Measurements from ENCODE around the gene GRN.

Gene GRN

DNA sequence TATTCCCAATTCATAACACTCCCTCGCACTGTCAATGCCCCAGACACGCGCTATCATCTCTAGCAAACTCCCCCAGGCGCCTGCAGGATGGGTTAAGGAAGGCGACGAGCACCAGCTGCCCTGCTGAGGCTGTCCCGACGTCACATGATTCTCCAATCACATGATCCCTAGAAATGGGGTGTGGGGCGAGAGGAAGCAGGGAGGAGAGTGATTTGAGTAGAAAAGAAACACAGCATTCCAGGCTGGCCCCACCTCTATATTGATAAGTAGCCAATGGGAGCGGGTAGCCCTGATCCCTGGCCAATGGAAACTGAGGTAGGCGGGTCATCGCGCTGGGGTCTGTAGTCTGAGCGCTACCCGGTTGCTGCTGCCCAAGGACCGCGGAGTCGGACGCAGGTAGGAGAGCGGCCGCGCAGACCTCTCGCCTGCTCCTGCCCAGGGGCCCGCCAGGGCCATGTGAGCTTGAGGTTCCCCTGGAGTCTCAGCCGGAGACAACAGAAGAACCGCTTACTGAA lies at the start of gene GRN:
GRN (plus strand) TSS at position 364 of the 515 bp plus-strand sequence. CDS start 3,863 bp downstream, outside the sequence.
- in situ Hi-C loops (cut with HindIII; ENCODE audit: low sequenced_read_pairs): no loop called here

DNA sequence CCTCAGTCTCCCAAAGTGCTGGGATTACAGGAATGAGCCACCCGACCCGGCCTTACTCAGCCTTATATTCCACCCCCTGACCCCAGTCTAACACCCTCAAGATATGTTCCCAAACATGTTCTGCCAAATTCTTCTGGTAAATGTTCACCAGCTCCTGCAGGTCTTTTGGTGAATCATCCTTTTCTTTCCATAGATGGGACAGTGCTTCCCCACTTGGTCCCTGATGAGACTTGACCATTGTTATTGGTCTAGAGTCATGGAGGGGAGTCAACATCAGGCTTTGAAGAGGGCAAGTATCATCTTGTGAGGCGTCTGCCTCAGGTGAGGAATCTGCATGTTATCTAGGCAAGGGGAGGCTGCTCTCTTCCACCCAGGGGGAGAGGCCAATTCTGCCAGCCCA lies 47.1 kb upstream of the GRN start:
- in situ Hi-C loops (cut with HindIII; ENCODE audit: low sequenced_read_pairs): no loop called here

DNA sequence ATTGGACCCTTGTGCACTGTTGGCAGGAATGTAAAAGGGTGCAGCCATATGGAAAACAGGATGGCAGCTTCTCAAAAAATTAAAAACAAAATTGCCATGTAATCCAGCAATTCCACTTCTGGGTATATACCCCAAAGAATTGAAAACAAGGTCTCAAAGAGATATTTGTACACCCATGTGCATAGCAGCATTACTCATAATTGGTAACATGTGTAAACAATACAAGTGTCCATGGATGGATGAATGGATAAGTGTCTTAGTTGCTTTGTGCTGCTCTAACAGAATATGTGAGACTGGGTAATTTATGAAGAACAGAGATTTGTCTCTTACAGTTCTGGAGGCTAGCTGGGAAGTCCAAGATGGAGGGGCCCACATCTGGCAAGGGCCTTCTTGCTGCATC lies 40.5 kb upstream of the GRN start:
- in situ Hi-C loops (cut with HindIII; ENCODE audit: low sequenced_read_pairs): no loop called here

DNA sequence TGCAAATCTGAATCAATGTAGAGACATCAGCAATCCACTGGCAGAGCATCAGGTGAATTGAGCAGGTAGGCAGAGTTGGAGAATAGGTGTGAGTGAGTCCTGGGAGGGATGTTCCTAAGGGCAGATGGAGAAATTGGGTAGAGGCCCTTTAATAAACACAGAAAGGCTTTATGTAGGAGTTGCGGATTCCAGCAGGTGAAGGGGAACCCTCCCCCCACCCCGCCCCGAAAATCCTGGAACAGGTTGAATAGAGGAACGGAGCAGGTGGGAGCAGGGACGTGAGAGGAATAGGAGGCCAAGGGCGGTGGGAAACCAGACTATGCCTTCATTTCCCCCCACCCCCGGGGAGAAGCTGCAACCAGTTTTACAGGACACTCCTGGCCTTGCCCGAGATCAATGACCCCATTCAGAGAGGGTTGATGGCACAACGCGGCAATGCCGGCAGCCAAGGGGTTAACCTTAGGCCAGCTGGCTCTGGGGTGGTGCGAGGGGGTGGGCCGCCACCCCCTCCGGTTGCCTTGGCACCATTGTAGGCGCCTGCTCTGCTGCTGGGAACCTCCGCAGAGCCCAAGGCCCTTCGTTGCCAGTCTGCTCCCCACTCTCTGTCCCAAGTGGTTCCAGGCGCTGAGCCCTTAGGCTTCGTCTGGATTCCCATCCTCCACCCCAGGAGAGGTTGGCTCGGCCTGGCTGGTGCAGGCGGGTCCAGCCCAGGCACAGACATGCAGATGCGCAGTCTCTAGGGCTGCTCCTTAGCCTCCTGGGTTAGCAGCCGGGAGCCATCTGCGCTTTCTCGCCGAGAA lies 37.5 kb upstream of the GRN start:
- in situ Hi-C loops (cut with HindIII; ENCODE audit: low sequenced_read_pairs): no loop called here

DNA sequence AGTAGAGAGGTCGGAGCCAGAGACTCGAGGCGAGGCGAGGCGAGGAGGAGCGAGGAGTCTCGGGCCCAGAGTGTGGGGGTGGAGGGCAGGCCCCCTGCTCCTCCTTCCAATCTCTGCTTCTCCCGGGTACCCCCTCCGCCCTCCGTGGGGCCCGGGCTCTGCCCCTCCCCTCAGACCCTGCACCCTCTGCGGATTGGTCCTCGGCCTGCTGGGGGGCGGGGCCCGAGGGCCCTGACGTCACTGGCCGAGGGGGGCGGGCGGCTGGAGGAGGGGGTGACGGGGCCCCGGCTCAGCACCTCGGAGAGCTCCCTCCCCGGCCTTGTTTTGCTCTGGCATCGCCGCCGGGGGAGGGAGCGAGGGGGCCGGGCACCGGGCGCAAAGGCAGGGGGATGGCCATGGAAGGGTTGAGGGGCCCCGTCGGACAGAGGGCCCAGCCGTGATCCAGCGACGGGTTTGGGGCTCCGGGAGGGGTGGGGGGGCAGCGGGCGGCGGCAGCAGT lies 36.7 kb upstream of the GRN start, which contains the start of gene RUNDC3A:
RUNDC3A (plus strand) TSS at position 282 of the 499 bp plus-strand sequence. CDS start 232 bp downstream, outside the sequence.
- in situ Hi-C loops (cut with HindIII; ENCODE audit: low sequenced_read_pairs): no loop called here

DNA sequence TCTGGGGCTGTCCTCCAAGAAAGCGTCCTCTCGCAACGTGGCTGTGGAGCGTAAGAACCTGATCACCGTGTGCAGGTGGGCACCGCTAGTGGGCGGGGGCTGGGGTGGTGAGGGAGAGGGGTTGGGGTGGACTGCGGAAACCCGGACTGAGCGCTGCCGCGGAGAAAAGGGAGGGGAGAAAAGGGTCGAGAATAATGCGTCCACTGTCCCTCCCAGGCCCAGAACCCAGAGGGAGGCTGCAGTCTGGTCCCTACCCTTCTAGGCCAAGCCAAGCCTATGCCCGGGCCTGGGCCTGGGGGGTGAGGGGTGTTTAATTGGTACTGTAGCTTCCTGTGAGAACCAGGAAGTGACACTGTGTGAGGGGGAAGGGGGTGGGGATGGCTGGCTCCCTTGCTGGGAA lies 36.2 kb upstream of the GRN start:
- in situ Hi-C loops (cut with HindIII; ENCODE audit: low sequenced_read_pairs): no loop called here

DNA sequence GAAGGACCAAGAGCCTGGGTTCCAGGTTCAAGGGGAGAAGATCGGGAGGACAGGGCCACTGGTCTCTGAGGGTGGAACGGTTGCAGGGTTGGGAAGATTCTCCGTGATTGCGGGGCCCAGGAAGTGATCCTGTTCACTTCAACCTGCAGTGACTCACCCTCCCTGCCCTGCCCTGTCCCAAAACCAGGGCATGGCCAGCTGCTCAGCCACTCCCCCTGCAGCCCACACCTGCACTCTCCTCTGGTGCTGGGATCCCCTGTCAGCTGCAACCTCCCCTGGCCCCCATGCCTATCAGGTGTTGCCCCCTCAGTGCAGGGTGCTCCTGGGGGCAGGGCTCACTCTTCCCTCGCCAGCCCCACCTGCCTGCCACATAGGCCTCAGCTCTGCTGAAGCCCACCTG lies 35.6 kb upstream of the GRN start:
- in situ Hi-C loops (cut with HindIII; ENCODE audit: low sequenced_read_pairs): no loop called here

DNA sequence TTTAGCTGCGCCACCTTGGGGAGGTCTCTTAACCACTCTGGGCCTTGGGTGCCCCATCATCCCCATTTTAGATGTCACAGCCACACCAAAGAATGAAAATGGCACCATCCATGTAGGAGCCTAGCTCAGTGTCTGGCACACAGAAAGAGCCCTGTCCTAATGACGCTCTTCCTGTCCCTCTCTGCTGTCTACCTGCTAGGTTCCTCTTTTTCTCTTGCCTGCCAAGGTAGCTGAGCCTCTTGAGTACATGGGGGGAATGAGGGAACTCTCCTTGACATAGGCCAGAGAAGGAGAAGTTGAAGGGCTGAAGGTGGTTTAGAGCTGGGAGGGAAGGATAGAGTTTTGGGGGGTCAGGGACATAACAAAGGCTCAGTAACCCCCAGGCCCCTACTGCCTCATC lies 34.9 kb upstream of the GRN start:
- in situ Hi-C loops (cut with HindIII; ENCODE audit: low sequenced_read_pairs): loop anchor here (5.0 to 10.0 kb wide), 2 partner anchors 55 to 108 kb away; no protein-coding TSS in a partner anchor

DNA sequence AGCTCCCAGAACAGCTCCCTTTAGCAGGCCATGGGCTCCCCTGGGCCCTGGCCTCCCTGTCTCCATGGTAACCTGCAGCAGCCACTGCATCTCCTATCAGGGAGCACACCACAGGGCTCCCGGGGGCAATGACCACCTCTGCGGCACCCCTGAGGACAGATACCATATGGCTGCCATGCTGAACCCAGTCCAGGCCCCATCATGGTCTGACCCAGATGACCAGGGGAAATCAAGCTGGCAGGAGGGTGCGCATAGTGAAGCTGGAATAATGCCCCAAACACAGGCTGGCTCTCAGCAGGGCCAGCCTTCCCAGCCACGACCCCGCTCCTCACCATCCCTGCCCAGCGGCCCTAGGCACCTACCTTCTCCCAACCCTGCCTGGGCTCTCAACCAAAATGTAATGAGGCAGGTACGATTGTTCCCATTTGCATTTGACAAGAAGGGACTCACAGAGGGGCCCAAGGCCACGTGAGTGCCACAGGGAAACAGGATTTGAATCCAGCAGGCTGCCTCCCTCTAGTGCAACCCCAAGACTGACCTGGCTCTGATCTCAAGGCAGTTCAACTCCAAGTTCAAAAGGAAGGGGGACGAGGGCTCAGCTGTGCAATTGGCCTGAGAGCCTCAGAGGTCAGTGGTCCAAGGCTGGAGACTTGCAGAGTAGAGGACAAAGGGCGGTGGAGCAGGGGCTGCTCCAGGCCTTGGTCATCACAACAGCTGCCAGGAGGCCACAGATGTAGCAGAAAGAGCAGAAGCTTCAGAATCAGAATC lies 34.3 kb upstream of the GRN start:
- in situ Hi-C loops (cut with HindIII; ENCODE audit: low sequenced_read_pairs): loop anchor here (5.0 to 10.0 kb wide), 2 partner anchors 56 to 108 kb away; no protein-coding TSS in a partner anchor

DNA sequence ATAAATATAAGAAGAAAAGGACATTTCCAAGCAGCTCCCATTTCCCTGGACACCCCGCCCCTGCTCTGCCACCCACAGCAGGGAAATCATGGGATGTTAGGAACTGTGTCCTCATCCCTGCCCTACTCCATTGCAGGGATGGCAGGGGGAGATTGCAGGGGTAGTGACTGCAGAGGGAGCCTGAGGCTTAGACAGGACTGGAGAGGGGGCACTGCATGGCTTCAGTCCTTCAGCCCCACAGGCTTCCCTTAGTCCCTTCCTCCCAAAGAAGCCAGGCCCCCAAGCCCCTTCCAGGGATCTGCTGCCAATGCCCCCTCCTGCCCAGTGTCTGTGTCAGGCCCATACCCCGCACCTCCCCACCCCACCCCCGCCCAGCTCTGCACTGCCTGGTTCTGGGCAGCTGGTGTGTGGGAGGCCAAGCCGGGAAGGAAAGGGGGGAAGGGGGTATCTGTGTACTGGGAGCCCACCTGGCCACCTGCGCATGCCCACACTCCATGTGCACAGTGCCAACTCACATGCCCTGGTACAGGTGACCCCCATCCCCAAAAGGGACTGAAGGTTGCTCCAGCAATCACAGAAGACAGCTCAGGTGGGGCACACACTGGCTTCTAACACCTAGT lies 33.4 kb upstream of the GRN start:
- in situ Hi-C loops (cut with HindIII; ENCODE audit: low sequenced_read_pairs): loop anchor here (5.0 to 10.0 kb wide), 2 partner anchors 57 to 109 kb away; no protein-coding TSS in a partner anchor

DNA sequence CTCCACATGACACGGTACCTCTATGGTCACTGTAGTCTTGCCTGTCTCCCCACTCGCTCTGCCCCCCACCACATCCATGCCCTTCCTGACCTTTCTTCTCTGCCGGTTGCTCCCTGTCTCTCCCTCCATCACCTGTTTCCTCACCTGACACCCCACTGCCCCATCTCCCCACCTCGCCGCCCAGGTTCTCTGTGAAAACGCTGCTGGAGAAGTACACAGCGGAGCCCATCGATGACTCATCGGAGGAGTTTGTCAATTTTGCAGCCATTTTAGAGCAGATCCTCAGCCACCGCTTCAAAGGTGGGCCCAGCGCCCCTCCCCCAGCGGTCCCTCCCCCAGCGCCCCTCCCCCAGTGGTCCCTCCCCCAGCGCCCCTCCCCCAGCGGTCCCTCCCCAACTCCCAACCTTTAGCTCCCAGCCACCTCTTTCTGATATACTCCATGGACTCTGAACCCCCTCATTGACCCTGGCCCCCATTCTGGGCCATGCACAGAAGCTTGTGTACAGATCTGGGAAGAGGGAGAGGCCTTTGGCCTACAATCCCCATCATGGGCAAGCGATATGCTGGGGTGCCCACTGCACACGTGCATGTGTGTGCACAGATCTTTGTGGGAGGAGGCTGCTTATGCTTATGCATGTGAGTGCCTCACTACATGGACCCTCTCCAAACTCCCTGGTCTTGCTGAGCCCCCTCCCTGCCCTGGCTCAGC lies 32.6 kb upstream of the GRN start:
- in situ Hi-C loops (cut with HindIII; ENCODE audit: low sequenced_read_pairs): loop anchor here (5.0 to 10.0 kb wide), 2 partner anchors 58 to 110 kb away; no protein-coding TSS in a partner anchor

DNA sequence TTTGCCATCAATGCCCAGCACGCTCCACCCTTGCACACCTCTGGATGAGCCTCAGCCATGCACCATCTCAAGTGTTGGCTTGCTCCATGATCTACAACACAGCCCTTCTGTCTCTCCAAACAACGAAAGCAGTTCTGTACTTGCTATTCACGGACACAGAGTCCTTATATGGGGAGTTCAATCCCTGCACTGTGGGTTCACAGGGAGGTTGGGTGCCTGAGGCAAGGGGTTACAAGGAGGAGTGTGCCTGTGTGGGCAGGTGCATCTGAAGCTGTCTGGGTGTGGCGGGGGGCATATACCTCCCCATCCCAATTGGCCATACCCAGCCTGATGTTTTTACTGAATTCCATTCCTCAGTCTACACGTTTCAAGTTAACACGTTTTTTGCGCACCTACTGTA lies 31.1 kb upstream of the GRN start:
- in situ Hi-C loops (cut with HindIII; ENCODE audit: low sequenced_read_pairs): loop anchor here (5.0 to 10.0 kb wide), 2 partner anchors 59 to 112 kb away; no protein-coding TSS in a partner anchor

DNA sequence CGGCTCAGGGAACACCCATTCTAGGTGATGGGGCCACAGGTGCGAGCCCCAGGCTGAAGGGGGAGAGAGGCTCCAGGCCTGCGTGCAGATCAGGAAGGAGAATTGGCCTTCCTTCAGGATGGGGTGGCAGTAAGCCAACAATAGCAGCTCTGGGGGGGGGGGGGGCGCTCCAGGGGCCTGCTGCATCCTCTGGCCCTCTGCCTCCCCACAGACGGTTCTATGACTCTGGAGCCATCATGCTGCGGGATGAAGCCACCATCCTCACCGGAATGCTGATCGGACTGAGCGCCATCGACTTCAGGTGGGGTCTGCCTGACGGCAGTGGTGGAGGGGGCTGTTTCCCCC lies 30.6 kb upstream of the GRN start:
- in situ Hi-C loops (cut with HindIII; ENCODE audit: low sequenced_read_pairs): loop anchor here (5.0 to 10.0 kb wide), 2 partner anchors 60 to 112 kb away; no protein-coding TSS in a partner anchor

DNA sequence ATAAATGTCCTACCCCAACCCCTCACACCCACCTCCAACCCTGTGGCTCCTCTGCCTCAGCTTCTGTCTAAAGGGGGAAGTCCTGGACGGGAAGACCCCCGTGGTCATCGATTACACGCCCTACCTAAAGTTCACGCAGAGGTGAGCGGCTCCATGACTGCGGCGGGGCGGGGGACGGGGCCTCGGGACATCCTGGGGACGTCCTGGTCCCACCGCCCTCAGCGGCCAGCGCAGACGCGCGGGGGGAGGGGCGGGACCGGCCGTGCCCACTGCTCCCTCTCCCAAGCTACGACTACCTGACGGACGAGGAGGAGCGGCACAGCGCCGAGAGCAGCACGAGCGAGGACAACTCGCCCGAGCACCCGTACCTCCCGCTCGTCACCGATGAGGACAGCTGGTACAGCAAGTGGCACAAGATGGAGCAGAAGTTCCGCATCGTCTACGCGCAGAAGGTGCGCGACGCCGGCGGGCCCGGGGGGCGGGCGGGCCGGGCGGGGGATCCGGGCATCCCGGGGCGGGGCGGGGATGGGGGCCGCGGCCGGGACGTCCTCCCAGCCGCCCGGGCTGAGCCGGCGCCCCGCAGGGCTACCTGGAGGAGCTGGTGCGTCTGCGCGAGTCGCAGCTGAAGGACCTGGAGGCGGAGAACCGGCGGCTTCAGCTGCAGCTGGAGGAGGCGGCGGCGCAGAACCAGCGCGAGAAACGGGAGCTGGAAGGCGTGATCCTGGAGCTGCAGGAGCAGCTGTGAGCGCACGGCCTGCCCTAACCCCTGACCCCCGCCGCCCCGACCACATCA lies 30.0 kb upstream of the GRN start:
- in situ Hi-C loops (cut with HindIII; ENCODE audit: low sequenced_read_pairs): loop anchor here (5.0 to 10.0 kb wide), 2 partner anchors 60 to 113 kb away; no protein-coding TSS in a partner anchor

DNA sequence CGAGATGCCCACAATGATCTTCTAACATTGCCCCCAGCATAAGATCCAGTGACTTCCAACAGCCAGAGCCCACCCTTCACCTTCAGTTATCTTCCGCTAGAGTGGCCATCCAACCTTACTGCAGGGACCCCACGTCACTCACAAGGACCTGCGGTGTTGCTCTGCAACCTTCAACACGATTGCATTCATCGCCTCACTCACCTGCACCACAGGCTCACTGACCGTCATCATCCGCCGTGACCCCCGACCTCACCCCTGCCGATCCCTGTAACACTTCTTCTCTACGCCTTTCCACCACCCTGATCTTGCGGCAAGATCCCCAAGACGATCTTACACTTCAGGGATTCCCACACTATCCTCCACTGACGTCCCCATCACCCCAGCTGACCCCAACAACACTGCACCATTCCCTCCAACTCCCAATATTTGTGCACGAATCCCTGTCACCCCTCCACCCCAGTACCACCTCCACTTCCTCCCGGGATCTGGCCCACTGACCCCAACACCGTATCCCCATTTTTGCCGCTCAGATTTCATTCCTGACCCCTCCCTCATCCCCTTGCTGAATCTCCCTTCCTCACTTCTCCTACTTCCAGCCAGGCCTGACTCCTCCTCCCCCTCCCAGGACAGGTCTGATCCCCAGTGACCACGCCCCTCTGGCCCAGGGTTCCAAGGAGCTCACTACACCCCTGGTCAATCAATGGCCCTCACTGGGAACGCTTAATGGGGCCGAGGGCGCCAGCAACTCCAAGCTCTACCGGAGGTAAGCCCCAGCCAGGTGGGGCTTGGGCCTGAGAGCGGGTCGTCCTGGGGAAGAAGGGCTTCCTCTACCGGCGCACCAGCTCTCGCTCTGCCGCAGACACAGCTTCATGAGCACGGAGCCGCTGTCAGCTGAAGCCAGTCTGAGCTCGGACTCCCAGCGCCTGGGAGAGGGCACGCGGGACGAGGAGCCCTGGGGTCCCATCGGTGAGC lies 29.1 kb upstream of the GRN start:
- in situ Hi-C loops (cut with HindIII; ENCODE audit: low sequenced_read_pairs): loop anchor here (10.0 kb wide), 1 partner anchor 61 kb away; no protein-coding TSS in a partner anchor

DNA sequence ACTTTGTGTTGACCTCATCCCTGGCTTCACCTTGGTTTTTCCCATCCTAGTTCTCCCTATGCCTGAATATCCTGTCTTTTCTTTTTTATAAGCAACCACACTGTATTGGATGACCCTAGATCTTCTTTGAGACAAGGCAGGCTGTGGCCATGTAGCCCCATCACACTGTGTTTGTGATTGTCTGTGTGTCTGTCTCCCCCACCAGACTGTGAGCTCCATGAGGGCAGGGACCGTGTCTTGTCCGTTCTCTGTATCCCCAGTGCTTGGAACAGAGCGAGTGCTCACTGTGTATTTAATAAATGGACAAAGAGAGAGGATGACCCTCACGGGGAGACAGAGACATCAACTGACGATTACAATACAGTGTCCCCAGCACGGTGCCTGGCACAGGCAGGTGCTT lies 27.6 kb upstream of the GRN start:
- in situ Hi-C loops (cut with HindIII; ENCODE audit: low sequenced_read_pairs): loop anchor here (10.0 kb wide), 1 partner anchor 63 kb away; no protein-coding TSS in a partner anchor

DNA sequence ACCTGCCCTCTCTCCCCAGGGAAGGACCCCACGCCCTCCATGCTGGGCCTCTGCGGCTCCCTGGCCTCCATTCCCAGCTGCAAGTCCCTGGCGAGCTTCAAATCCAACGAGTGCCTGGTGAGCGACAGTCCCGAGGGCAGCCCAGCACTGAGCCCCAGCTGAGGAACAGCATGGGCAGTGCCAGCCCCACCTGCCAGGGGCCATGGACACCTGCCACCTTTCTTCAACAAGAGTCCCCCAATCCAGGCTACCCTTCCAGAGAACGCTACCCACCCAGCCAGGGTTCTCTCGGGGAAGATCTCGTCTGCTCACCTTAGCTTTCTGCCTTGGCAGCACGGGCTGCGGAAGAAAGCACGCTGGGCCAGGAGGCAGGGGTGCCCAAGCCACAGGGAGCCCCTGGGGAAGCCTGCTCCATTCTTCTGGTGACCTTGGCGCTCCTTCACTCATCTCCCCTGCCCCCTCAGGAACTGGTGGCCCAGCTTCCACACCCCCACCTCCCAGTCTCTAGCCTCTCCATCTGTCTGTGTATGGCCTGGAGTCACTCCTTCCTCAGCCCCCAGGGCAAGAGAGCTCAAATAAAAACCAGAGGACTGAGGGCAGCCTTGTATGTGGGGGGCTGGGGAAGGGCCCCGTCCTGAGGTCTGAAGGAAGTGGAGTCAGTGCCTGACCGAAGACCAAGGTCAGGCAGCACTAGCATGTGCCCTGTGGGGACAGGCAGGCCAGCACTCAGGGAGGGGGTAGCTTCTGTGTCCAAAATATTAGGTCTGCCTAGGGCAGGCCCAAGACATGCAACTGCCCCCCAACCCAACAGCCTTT lies 26.8 kb upstream of the GRN start:
- in situ Hi-C loops (cut with HindIII; ENCODE audit: low sequenced_read_pairs): loop anchor here (10.0 kb wide), 1 partner anchor 63 kb away; no protein-coding TSS in a partner anchor
